AG04450 (cell line): ENCODE data around the gene DAZL. TPM values are rescaled to one million over a fixed set of nuclear protein-coding genes. Genes with fewer than 3 reads are reported as not detected.

ENCODE experiments used
- CTCF ChIA-PET: fragments of 300-600, 350-600 bp; formaldehyde crosslinking; extraction: SDS; loops from one replicate; lab custom pipeline; 2022; ENCODE audit warnings: antibody characterized with exemption, inconsistent platforms; lab: Charles Lee
- POLR2A ChIA-PET: fragments of 350-600 bp; formaldehyde crosslinking; extraction: SDS; loops from one replicate; lab custom pipeline; 2021; ENCODE audit warnings: antibody characterized with exemption, inconsistent platforms; lab: Yijun Ruan, JAX
- DNase-seq: peaks from one replicate; pipeline ENCODE4 v3.0.0-alpha.2; 2011; ENCODE audit warnings: low read depth, low spot score
- H3K27ac ChIP-seq: one replicate; pipeline ENCODE4 v1.5.1; 2012; ENCODE audit warnings: low read depth, low read length, control low read depth
- H3K27me3 ChIP-seq: one replicate; pipeline ENCODE4 v1.6.0; 2012; ENCODE audit warnings: low read length; ENCODE audit not compliant: control insufficient read depth, insufficient read depth
- H3K4me3 ChIP-seq: 2 replicates; pipeline ENCODE4 v1.5.1; 2011; ENCODE audit warnings: mild to moderate bottlenecking, low read depth, low read length, control low read depth
- H3K9me3 ChIP-seq: 2 replicates; pipeline ENCODE4 v1.5.1; 2012; ENCODE audit warnings: low read length; ENCODE audit not compliant: control insufficient read depth, insufficient read depth
- polyA plus RNA-seq: library from polyadenylated mRNA; depleted of rRNA; stranded (reverse); fragments of >200 nt; gene quantifications from 2 replicates; pipeline ENCODE4 v1.2.3, GENCODE V29; 2011
- TF ChIP-seq, protein P1 (sequence below): IDR thresholded peaks from 2 replicates; pipeline ENCODE4 v1.5.1; 2011; ENCODE audit warnings: low read depth, low read length, control low read depth, inconsistent platforms

The DAZL gene
- polyA plus RNA-seq, 1 experiment = not detected

GRCh38 chr3:16552757-16553156 is 52.5 kb downstream of the DAZL start:
- DNase-seq = no peak
- Histone ChIP-seq H3K27ac (no peak overlapping the region), H3K4me3 (no peak overlapping the region), H3K9me3 (no peaks in the 10 kb centered on the region; the same call in 1 of the 2 replicates), H3K27me3 (peaks cover 15% of the 10 kb centered on the region)
- ChIA-PET CTCF (interaction anchor here (1.0 to 7.6 kb wide), 3 partner anchors 8 to 285 kb away, joined by 3 to 119 read pairs (median 80); partner anchors contain the start of genes DPH3 and OXNAD1), POLR2A (no interaction called here)
- TF ChIP-seq, protein P1, sequence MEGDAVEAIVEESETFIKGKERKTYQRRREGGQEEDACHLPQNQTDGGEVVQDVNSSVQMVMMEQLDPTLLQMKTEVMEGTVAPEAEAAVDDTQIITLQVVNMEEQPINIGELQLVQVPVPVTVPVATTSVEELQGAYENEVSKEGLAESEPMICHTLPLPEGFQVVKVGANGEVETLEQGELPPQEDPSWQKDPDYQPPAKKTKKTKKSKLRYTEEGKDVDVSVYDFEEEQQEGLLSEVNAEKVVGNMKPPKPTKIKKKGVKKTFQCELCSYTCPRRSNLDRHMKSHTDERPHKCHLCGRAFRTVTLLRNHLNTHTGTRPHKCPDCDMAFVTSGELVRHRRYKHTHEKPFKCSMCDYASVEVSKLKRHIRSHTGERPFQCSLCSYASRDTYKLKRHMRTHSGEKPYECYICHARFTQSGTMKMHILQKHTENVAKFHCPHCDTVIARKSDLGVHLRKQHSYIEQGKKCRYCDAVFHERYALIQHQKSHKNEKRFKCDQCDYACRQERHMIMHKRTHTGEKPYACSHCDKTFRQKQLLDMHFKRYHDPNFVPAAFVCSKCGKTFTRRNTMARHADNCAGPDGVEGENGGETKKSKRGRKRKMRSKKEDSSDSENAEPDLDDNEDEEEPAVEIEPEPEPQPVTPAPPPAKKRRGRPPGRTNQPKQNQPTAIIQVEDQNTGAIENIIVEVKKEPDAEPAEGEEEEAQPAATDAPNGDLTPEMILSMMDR = no peak

GRCh38 chr3:16551342-16551976 is 53.8 kb downstream of the DAZL start:
- CTCF ChIA-PET = interaction anchor here (1.0 to 7.6 kb wide), 8 partner anchors 10 to 284 kb away, joined by 3 to 119 read pairs (median 5); partner anchors contain the start of genes DPH3 and OXNAD1
- POLR2A ChIA-PET = no interaction called here
- Histone ChIP-seq H3K4me3 (no peak overlapping the region), H3K9me3 (no peaks in the 10 kb centered on the region; the same call in 1 of the 2 replicates), H3K27me3 (peaks cover 11% of the 10 kb centered on the region), H3K27ac (no peak overlapping the region)
- DNase-seq = no peak
- TF ChIP-seq, protein P1 = no peak

GRCh38 chr3:16550676-16551341 is 54.4 kb downstream of the DAZL start:
- peak; percentile 69 for DNase-seq
- H3K27ac ChIP-seq = no peak overlapping the region
- CTCF ChIA-PET = interaction anchor here (0.6 to 7.6 kb wide), 17 partner anchors 13 to 303 kb away, joined by 3 to 119 read pairs (median 4); partner anchors contain the start of genes DPH3 and OXNAD1
- TF ChIP-seq, protein P1 = peak; percentile 90
- POLR2A ChIA-PET = interaction anchor here (0.7 kb wide), 1 partner anchor 698 kb away, joined by 3 read pairs; no protein-coding TSS in a partner anchor
- H3K9me3 ChIP-seq = no peaks in the 10 kb centered on the region; the same call in 1 of the 2 replicates
- H3K27me3 ChIP-seq = peaks cover 11% of the 10 kb centered on the region
- H3K4me3 ChIP-seq = no peak overlapping the region

DNA sequence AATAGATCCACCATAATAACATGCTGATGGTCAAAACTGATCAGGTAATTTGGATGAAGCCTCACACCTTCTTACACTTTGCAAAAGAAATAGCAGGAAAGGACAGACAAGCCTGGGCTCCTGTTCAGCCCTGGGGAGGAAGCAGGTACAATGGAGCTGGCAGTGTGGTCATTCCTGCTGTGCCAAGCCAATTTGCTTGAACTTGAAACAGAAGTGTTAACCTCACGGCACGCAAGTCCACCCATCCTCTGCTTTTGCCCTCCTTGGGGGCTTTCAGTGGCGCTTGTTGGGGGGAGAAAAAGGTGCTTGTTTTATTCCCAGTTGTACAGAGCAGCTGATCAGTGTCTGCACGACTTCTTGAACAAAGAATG is 54.9 kb downstream of the DAZL start:
- Histone ChIP-seq H3K27me3 (peaks cover 11% of the 10 kb centered on the region), H3K9me3 (no peaks in the 10 kb centered on the region; the same call in 1 of the 2 replicates), H3K4me3 (no peak overlapping the region), H3K27ac (no peak overlapping the region)
- no peak for DNase-seq
- TF ChIP-seq, protein P1 = no peak
- ChIA-PET POLR2A (interaction anchor here (0.7 kb wide), 1 partner anchor 697 kb away, joined by 3 read pairs; no protein-coding TSS in a partner anchor), CTCF (interaction anchor here (0.6 to 7.6 kb wide), 13 partner anchors 14 to 302 kb away, joined by 3 to 119 read pairs (median 4); partner anchors contain the start of genes DPH3 and OXNAD1)
